K562 (cell line): Measurements from ENCODE around the gene POLD4. TPM values are rescaled to one million over a fixed set of nuclear protein-coding genes. Genes with fewer than 3 reads are reported as not detected.

Experiments
- GABPB1 ChIP-seq: sonication (generic); formaldehyde crosslinking; IDR thresholded peaks from 2 replicates; pipeline ENCODE4 v1.8.0; 2022; ENCODE audit warnings: mild to moderate bottlenecking, missing genetic modification reagents
- HDAC2 ChIP-seq: fragments of 450-650 bp; IDR thresholded peaks from 2 replicates; pipeline ENCODE4 v1.6.1; 2016; ENCODE audit warnings: mild to moderate bottlenecking
- KAT2B ChIP-seq: IDR thresholded peaks from one replicate; pipeline ENCODE4 v1.6.1; 2012; ENCODE audit warnings: low read depth, mild to moderate bottlenecking, control low read depth, inconsistent platforms, low read length, moderate library complexity
- KDM4B ChIP-seq, 2 experiments: fragments of 450-650 bp in 1 of 2; sonication (generic) in 1 of 2; IDR thresholded peaks; 2 replicates each; pipeline ENCODE4 v1.6.1; 2016 to 2017; ENCODE audit warnings: borderline replicate concordance in 2 of 2, antibody characterized with exemption in 1 of 2, low read depth in 1 of 2, mild to moderate bottlenecking in 1 of 2
- MGA ChIP-seq: fragments of 450-650 bp; IDR thresholded peaks from 2 replicates; pipeline ENCODE4 v1.6.1; 2016; ENCODE audit warnings: mild to moderate bottlenecking, moderate library complexity
- NONO ChIP-seq, 2 experiments: fragments of 200-400 bp in 1 of 2; fragments of 450-650 bp in 1 of 2; formaldehyde crosslinking in 1 of 2; IDR thresholded peaks; 2 replicates each; pipeline ENCODE4 v1.6.1; 2017; ENCODE audit warnings: low read depth in 2 of 2, mild to moderate bottlenecking in 2 of 2, moderate library complexity in 2 of 2, low read length in 1 of 2
- NR4A1 ChIP-seq, 2 experiments: fragments of 250-450 bp in 1 of 2; fragments of 450-650 bp in 1 of 2; sonication (Bioruptor Pico) in 1 of 2; IDR thresholded peaks; 2 replicates each; pipeline versions ENCODE4 v1.4.0 to v1.6.1; 2016 to 2020; ENCODE audit warnings: mild to moderate bottlenecking in 2 of 2, missing compliant biosample characterization in 1 of 2, missing genetic modification characterization in 1 of 2, moderate library complexity in 1 of 2
- PCBP1 ChIP-seq: fragments of 200-400 bp; formaldehyde crosslinking; IDR thresholded peaks from 2 replicates; pipeline ENCODE4 v1.6.1; 2018; ENCODE audit warnings: mild to moderate bottlenecking, low read depth, low read length; ENCODE audit not compliant: poor library complexity, severe bottlenecking
- ZFP91 ChIP-seq: sonication (generic); formaldehyde crosslinking; IDR thresholded peaks from 2 replicates; pipeline ENCODE4 v1.8.0; 2022; ENCODE audit warnings: mild to moderate bottlenecking, missing genetic modification reagents
- polyA plus RNA-seq, 8 experiments: library from polyadenylated mRNA; depleted of rRNA in 4 of 8; stranded (reverse) in 5 of 8; unstranded in 3 of 8; fragments of >200 nt; fragmentation: Nextera tagmentation in 2 of 8; fragmentation: Illumina TruSeq in 1 of 8; extraction: Ambion mirVana in 2 of 8; extraction: Trizol in 1 of 8; gene quantifications; 2 replicates each; pipeline versions ENCODE4 v1.2.1 to v1.2.3, GENCODE V29; 2011 to 2014; ENCODE audit warnings: inconsistent platforms in 1 of 8, missing spikeins in 1 of 8
- total RNA-seq, 7 experiments: library from RNA; depleted of rRNA in 6 of 7; stranded (reverse); fragments of >200 nt in 6 of 7; fragmentation: Illumina TruSeq in 2 of 7; extraction: Trizol in 2 of 7; gene quantifications; 2 replicates each; pipeline versions ENCODE4 v1.2.1 to v1.2.3, GENCODE V29; 2011 to 2021; ENCODE audit warnings: low replicate concordance in 1 of 7

POLD4 gene
- total and polyA plus RNA-seq, 9 of the 15 experiments (the other 6 are each of a cell fraction or from before 2014, with no cell fraction given): 5.8 to 64.5 (median 18.3) TPM

DNA sequence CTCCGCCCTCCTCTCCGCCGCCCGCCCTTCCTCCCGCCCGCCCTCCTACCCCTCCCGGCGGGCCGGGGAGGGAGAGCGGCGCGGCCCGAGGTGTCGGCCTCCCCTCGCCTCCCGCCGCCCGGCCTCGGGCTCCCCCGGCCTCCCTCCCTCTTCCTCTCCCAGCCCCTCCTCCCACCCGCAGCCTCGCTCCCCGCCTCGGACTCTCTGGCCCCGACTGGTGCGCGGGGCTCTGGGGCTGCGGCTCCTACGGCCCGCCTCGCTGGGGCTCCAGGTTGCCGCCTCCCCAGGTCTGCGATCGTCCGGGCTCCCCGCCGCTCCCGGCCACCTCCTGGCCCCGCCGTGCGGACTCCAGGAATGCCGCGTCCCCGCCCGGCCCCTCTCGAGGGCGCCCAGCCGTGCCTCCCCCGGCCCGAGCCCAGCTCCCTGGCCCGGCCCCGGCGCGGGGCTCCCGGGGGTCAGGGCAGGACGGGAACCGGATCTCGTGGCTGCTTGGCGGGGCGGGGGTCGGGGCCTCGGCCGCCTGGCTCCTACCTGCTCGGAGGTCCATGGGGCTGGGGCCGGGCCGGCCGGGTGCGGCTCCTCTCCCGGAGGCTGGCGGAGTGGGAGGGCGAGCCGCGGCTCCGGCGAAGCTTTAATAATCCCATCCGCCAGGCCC, 19.8 kb upstream of the POLD4 start, which contains the start of gene CLCF1 (continued):
- TF ChIP-seq MGA (no peak), ZFP91 (CRISPR knock-in tag) (no peak), NR4A1 (CRISPR knock-in tag; IDR thresholded peaks at IDR 0.05) (no peak), NR4A1 (tag; IDR thresholded peaks at IDR 0.05) (peak; percentile 32; the same call in 1 of the 2 replicates), PCBP1 (peak; percentile 60), NONO (IDR thresholded peaks at IDR 0.05; ENCODE audit: low read depth in 2 of 2, low read length in 1 of 2) (peak in 1 of 2 experiments; percentile 72; a peak in 1 of 4 replicates), KDM4B (IDR thresholded peaks at IDR 0.05; ENCODE audit: borderline replicate concordance in 2 of 2, low read depth in 1 of 2) (0 out of 4 replicates have a peak, but pooled peaks of 1 of the 2 experiments have one; percentile 33), KAT2B (no peak), GABPB1 (CRISPR knock-in tag) (peak; percentile 28; the same call in 1 of the 2 replicates), HDAC2 (no peak)
